Cerebellar nuclear complex (tissue), 1 donor: ENCODE results near the gene TRAF2.

Source experiments
- DNase-seq, 2 experiments: peaks; one replicate each; lab custom pipeline; 2025; lab: John Stamatoyannopoulos, UW

Gene TRAF2

GRCh38 chr9:136937186-136938001 lies 51.1 kb downstream of the TRAF2 start:
- DNase-seq, result no peak

DNA sequence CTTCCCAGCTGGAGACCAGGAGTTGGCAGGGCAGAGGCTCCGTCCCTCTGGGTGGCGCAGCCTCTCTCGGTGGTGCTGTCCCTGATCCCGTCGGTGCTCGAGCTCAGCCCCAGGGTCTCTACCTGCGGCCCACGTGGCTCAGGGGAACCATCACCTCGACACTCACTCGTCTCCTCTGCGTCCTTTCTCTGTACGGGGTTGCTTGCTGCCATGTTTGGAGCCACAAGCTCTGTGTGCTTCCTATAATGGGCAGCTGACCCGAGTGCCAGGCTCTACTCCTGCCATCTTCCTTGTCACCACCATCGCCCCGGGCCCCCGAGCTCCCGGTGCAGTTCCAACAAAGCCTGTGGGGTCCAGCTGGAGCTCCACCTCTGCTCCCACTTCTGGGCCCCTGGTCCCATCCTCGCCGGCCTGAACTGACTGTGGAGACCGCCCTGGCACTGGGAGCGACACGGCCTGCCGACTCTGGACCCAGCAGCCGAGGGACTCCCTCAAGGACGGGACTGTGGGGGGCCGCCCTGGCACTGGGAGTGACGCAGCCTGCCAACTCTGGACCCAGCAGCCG lies 53.2 kb downstream of the TRAF2 start:
- no peak for DNase-seq

GRCh38 chr9:136939996-136940525 lies 53.7 kb downstream of the TRAF2 start:
- no peak for DNase-seq

- no peak for DNase-seq
These were observed 54.4 kb downstream of the TRAF2 start for GRCh38 chr9:136940526-136941230.

- no peak for DNase-seq
These were observed 55.2 kb downstream of the TRAF2 start for GRCh38 chr9:136941231-136942111.

DNA sequence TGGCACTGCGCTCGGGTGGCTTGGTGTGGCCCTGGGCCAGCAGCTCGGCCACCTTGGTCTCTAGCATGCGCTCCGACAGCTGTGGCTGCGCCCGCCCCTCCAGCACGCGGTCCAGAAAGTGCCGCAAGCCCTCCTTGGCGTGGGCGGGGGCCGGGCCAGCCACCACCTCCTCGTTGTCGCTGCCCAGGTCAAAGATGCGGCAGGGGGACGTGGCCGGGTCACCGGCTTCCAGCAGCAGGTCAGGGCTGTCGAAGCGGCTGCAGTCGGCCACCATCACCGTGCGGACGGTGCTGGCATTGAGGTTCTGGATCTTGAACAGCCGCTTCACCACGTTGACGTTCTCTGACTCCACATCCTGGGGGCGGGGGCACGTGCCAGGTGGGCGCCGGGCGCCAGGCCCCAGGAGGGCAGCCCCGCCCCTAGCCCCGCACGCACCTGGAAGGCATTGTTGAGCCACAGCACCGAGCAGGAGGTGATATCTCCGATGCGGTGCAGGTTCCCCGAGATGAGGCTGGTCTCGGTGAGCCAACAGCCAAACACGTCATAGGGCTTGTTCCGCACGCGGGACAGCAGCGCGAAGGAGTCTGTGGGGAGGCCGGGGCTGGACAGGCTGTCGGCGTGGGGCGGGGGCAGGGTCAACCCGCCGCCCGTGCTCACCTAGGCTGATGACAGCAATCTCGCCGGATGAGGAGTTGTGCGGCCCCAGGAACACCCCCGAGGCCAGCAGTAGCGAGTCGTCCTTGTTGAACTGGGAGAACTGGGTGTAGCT lies 56.0 kb downstream of the TRAF2 start:
- no peak for DNase-seq

- no peak for DNase-seq
These were observed 56.5 kb downstream of the TRAF2 start for GRCh38 chr9:136942881-136943230.

- DNase-seq, result no peak
These were observed 57.2 kb downstream of the TRAF2 start for GRCh38 chr9:136943291-136944211.

DNA sequence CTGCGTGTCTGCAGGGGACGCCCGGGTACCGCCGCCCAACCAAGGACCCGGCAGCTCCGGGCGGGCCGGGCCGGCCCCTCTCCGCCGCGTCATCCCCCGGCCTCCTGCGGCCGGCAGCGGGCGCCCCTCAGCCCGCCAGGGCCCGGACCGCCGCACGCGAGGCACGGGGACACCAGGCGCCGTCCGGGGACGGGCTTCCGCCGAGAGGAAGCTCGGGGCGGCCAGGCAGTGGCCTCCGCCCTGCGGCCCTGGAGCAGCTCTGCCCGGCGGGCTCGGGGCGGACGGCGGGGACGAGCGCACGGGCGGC lies 57.8 kb downstream of the TRAF2 start:
- DNase-seq, result no peak

GRCh38 chr9:136944519-136945332 lies 58.4 kb downstream of the TRAF2 start, which contains the start of the genes C8G and FBXW5:
Gene C8G, plus strand, starts transcription at chr9:136945243. Its CDS starts 78 bp downstream, at chr9:136945321.
Gene FBXW5, minus strand, starts transcription at chr9:136944738. Its CDS starts 655 bp downstream, at chr9:136944083.
- DNase-seq, result peak in 1 of 2 experiments; percentile 76

DNA sequence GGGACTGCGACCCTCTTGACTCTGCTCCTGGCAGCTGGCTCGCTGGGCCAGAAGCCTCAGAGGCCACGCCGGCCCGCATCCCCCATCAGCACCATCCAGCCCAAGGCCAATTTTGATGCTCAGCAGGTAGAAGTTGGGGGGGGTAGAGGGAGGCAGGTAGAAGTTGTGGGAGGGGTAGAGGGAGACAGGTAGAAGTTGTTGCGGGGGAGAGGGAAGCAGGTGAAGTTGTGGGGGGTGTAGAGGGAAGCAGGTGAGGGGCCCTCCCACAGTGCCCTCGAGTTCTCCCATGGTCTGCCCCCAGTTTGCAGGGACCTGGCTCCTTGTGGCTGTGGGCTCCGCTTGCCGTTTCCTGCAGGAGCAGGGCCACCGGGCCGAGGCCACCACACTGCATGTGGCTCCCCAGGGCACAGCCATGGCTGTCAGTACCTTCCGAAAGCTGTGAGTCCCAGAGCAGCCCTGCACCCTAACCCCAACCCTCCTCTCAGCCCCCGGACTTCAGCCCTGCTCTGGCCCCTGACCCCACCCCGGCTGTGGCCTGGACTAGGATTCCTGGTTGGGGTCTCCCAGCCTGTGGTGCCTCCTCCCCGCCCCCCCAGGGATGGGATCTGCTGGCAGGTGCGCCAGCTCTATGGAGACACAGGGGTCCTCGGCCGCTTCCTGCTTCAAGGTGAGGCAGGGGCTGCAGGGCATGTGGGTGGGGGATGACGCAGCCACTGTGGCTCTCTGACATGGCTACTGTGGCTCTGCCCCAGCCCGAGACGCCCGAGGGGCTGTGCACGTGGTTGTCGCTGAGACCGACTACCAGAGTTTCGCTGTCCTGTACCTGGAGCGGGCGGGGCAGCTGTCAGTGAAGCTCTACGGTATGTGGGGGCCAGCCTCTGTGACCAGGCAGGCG lies 59.3 kb downstream of the TRAF2 start:
- no peak for DNase-seq

- no peak for DNase-seq
These were observed 60.1 kb downstream of the TRAF2 start for GRCh38 chr9:136946228-136947027.

GRCh38 chr9:136947028-136947891 lies 60.9 kb downstream of the TRAF2 start:
- no peak for DNase-seq

GRCh38 chr9:136947955-136948510 lies 61.7 kb downstream of the TRAF2 start:
- DNase-seq, result no peak

- no peak for DNase-seq
These were observed 63.0 kb downstream of the TRAF2 start for GRCh38 chr9:136949239-136949816.
